Fibroblast of mammary gland (primary cell): Measurements from ENCODE around the gene EIPR1.

ENCODE experiments used
- DNase-seq: peaks from one replicate; pipeline ENCODE4 v3.0.0-alpha.2; 2010; ENCODE audit warnings: low read depth
- H3K4me3 ChIP-seq: 2 replicates; pipeline ENCODE4 v1.5.1; 2011; ENCODE audit warnings: low read depth, mild to moderate bottlenecking, low read length, moderate library complexity; ENCODE audit not compliant: control insufficient read depth
- CTCF ChIP-seq: conservative IDR thresholded peaks from 2 replicates; pipeline ENCODE4 v1.5.1; 2011; ENCODE audit warnings: low read depth, low read length, inconsistent platforms; ENCODE audit not compliant: control insufficient read depth, insufficient read depth

The EIPR1 gene

GRCh38 chr2:3291750-3292149, 85.9 kb downstream of the EIPR1 start:
- no peak overlapping the region for H3K4me3 ChIP-seq
- TF ChIP-seq CTCF: no peak
- no peak for DNase-seq

- no peak for TF ChIP-seq CTCF
- DNase-seq: no peak
- no peak overlapping the region for H3K4me3 ChIP-seq
Measured at GRCh38 chr2:3291113-3291512, 86.5 kb downstream of the EIPR1 start.

- no peak overlapping the region for H3K4me3 ChIP-seq
- no peak for DNase-seq
- TF ChIP-seq CTCF: no peak
Measured at GRCh38 chr2:3290655-3291054, 87.0 kb downstream of the EIPR1 start.

- H3K4me3 ChIP-seq: no peak overlapping the region
- no peak for DNase-seq
- TF ChIP-seq CTCF: no peak
Measured at GRCh38 chr2:3289971-3290370, 87.6 kb downstream of the EIPR1 start.

GRCh38 chr2:3289526-3289925, 88.1 kb downstream of the EIPR1 start:
- DNase-seq: no peak
- no peak for TF ChIP-seq CTCF
- no peak overlapping the region for H3K4me3 ChIP-seq

GRCh38 chr2:3289171-3289515, 88.5 kb downstream of the EIPR1 start:
- TF ChIP-seq CTCF: no peak
- no peak overlapping the region for H3K4me3 ChIP-seq
- DNase-seq: no peak

- H3K4me3 ChIP-seq: no peak overlapping the region
- TF ChIP-seq CTCF: no peak
- DNase-seq: no peak
Measured at GRCh38 chr2:3288470-3289170, 89.0 kb downstream of the EIPR1 start.
